ENCODE measurements around the gene SPATA24.

- TF ChIP-seq CTCF (IDR thresholded peaks at IDR 0.05; ENCODE audit: borderline replicate concordance, extremely low read depth, low read length, poor library complexity, severe bottlenecking), result no peak
- TF ChIP-seq EZH2 (IDR thresholded peaks at IDR 0.05; ENCODE audit: borderline replicate concordance, low read depth, low read length, severe bottlenecking), result no peak
These were observed 45.8 kb downstream of the SPATA24 start for GRCh38 chr5:139358064-139358463.
